ES-I3 (cell line): Measurements from ENCODE around the gene ARPC1B.
"Not testable (repeated sequence)": the region's sequence is repeated elsewhere in the genome, so short reads cannot be mapped to it uniquely, and the experiment has no call there.

Experiments used
- H3K36me3 ChIP-seq: 2 replicates; pipeline ENCODE4 v1.6.1; 2013; ENCODE audit warnings: mild to moderate bottlenecking, low read length, control low read depth, moderate library complexity; ENCODE audit not compliant: insufficient read depth
- H3K4me1 ChIP-seq: 2 replicates; pipeline ENCODE4 v1.6.1; 2013; ENCODE audit warnings: mild to moderate bottlenecking, control low read depth, low read length; ENCODE audit not compliant: insufficient read depth
- H3K9ac ChIP-seq: 2 replicates; pipeline ENCODE4 v1.6.1; 2013; ENCODE audit warnings: low read depth, mild to moderate bottlenecking, low read length, moderate library complexity
- H3K9me3 ChIP-seq: 2 replicates; pipeline ENCODE4 v1.6.1; 2013; ENCODE audit warnings: mild to moderate bottlenecking, low read length, moderate library complexity; ENCODE audit not compliant: control insufficient read depth, insufficient read depth

ARPC1B gene

DNA sequence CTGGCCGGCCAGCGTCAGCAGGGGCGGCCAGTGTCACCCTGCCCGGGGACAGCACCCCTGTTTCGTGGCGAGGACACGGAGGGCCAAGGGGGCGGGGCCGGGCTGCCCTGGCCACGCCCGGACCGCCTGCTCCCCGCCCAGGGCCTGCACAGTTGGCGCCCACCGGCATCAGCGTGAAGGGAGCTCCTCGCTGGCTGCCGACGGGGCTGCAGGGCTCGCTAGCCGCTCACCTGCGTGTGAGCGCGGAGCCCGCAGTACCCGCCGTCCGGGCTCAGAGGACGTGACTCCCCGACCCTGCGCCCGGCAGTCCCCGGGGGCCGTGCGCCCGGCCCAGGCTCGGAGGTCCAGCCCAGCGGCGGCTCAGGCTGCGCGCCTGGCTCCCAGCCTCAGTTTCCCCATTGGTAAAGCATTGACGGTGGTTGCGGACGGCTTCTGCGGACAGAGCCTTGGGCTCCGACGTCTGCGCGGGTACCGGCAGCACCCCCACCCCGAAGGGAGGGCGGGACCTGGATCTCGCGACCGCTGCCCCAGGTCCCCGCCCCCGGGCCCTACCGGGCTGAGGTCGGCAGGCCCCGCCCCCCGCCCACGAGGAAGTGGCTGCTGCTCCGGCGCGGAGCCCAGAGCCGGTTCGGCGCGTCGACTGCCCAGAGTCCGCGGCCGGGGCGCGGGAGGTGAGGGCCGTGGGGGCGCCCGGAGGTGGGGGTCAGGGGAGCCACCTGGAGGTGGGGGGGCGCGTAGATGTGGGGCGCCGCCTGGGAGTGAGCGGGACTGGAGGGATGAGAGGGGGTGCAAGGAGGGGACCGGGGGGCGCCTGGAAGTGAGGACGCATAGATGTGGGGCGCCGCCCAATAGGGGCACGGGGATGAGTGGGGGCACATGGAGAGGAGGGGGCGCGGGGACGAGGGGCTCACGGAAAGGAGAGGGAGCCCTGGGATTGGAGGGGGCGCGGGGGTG lies at the start of gene ARPC1B:
TSS of gene ARPC1B (plus strand) at position 620 of the 954 bp plus-strand sequence. CDS start 10,985 bp downstream, outside the sequence.
- Histone ChIP-seq H3K36me3 (no peaks in the 10 kb centered on the region), H3K9ac (peak within 1 kb of the TSS; percentile 99), H3K9me3 (no peaks in the 10 kb centered on the region), H3K4me1 (peaks cover 7% of the 10 kb centered on the region)

DNA sequence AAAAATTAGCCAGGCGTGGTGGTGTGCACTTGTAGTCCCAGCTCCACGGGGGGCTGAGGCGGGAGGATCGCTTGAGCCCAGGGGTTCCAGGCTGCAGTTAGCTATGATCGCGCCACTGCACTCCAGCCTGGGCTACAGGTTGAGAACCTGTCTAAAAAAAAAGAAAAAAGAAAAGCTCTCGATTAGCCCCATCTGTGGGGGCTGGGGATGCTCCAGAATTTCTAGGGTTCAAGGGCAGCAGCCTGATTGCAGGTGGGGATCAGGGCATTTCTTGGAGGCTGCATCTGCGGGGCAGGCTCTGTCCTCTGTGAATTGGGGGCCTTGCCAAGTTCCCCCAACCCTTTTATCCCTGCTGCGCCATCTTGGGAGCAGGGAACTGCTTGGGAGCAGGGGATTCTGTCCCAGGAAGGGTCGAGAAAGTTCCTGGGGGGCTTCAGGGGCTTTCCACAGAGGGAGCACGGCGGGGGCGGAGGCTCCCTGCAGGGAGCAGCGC lies 49.5 kb upstream of the ARPC1B start:
- peaks cover 8% of the 10 kb centered on the region for H3K4me1 ChIP-seq
- no peaks in the 10 kb centered on the region; the same call in 1 of the 2 replicates for H3K36me3 ChIP-seq
- H3K9ac ChIP-seq, result peak overlapping the region; percentile 78

DNA sequence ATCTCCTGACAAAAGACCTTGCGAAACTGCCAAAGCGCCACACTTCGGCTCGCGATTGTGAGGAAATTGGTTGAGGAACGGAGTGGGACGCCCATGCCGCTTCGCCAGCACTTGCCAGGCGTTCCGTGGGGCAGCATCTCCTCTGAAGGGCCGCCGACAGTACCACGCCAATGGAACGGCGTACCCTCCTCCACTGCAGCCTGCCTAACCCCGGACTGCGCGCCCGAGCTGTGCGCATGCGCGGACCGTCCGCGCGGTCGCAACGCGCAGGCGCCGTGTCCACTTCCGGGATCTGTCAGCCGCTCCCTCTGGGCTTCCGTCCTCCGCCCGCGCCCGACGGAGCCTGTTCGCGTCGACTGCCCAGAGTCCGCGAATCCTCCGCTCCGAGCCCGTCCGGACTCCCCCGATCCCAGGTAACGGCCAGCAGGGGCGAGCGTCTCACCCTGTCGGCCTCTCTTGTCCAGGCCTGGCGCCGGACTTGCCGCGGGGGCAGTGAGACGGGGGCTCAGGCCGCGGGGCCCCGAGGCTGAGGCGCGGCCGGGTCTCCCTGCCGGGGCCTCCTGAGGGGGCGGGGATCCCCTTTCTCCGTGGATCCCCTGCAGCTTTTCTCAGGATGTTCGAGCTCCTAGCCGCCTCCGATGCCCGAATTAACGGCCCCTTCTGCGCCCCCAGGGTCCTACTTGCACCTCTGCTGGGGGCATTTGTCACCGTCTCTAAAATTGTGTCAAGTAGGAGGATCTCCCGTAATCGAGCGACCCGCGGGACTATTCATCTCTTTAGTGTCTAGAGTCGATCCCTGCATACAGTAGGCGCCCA lies 48.7 kb upstream of the ARPC1B start, which contains the start of gene ARPC1A:
TSS of gene ARPC1A (plus strand) at position 307 of the 816 bp plus-strand sequence. CDS start 7,456 bp downstream, outside the sequence.
- Histone ChIP-seq H3K9ac (peak within 1 kb of the TSS; percentile 78), H3K36me3 (no peaks in the 10 kb centered on the region; the same call in 1 of the 2 replicates), H3K4me1 (peaks cover under 1% of the 10 kb centered on the region; the same call in 1 of the 2 replicates), H3K9me3 (no peaks in the 10 kb centered on the region)

More for the DNA sequence above, 49.5 kb upstream of the ARPC1B start:
- no peaks in the 10 kb centered on the region for H3K9me3 ChIP-seq

DNA sequence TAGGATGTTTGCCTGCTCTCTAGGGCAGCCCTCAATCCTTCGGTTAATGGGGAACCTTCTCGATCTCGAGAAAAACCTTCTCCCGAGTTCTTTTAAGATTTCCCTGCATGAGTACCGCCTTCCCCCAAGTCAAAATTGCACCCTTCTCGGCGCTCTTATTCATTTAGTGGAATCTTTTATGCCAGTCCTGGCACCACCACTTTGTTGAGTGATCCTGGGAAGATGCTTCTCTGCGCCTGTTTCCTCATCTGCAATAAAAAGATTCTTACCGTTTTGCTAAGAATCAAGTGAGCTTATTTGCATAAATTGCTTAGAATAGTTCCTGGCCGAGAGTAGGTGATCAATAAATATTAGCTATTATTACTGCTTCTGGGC lies 48.1 kb upstream of the ARPC1B start:
- no peaks in the 10 kb centered on the region for H3K4me1 ChIP-seq
- H3K9ac ChIP-seq, result peak overlapping the region; percentile 78
- no peaks in the 10 kb centered on the region for H3K9me3 ChIP-seq
- H3K36me3 ChIP-seq, result no peaks in the 10 kb centered on the region; the same call in 1 of the 2 replicates

DNA sequence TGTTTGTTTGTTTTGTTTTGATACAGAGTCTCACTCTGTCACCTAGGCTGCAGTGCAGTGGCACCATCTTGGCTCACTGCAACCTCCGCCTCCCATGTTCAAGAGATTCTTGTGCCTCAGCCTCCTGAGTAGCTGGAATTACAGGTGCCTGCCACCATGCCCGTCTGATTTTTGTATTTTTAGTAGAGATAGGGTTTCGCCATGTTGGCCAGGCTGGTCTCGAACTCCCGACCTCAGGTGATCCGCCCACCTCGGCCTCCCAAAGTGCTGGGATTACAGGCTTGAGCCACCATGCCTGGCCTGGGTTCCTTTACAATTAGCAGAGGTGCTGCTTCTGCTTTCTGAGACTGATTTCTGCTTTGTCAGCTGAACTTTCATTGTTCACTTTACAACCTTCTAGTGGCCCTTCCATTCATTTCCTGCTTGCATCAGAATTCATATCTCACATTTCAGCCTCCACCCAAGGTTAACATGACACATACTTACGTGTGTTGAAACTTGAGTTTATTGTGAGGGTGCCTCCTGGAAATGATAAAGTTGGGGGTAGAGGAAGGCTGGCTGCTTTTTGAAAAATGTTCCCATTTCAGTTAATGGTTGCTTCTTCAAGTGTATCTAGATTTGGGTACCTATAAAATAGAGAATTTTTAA lies 44.1 kb upstream of the ARPC1B start:
- not testable (repeated sequence) for H3K9me3 ChIP-seq, H3K9ac ChIP-seq, H3K4me1 ChIP-seq, H3K36me3 ChIP-seq

DNA sequence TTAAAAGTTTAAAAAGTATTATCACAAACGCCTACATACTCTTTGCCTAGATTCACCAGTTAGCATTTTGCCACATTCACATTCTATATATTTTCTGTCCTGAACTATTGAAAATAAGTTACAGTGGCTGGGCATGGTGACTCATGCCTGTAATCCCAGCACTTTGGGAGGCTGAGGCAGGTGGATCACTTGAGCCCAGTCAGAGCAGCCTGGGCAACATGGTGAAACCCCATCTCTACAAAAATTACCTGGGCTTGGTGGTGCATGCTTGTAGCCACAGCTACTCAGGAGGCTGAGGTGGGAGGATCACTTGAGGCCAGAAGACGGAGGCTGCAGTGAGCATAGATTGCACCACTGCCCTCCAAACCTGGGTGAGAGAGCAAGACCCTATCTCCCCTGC lies 43.5 kb upstream of the ARPC1B start:
- no peaks in the 10 kb centered on the region for H3K4me1 ChIP-seq
- H3K9me3 ChIP-seq, result no peaks in the 10 kb centered on the region
- no peaks in the 10 kb centered on the region; the same call in 1 of the 2 replicates for H3K36me3 ChIP-seq
- no peak overlapping the region for H3K9ac ChIP-seq

DNA sequence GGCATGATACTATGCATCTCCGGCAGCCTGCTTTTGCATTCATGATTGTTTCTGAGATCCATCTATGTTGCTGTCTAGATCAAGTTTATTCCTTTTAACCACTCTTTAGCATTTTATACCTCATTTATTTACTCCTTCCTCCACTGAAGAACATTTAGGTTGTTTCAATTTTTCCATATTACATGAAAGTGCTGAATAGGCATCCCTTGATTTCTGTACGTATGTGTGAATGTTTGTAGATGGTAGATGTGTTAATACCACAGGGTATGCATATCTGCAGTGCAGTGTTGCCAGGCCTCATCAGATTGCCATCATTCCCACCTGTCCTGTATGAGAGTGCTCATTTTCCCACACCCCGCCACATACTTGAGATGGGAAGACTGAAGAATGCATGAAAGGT lies 34.9 kb upstream of the ARPC1B start:
- Histone ChIP-seq H3K9me3 (no peaks in the 10 kb centered on the region), H3K4me1 (no peaks in the 10 kb centered on the region), H3K36me3 (peaks cover 9% of the 10 kb centered on the region), H3K9ac (no peak overlapping the region)

DNA sequence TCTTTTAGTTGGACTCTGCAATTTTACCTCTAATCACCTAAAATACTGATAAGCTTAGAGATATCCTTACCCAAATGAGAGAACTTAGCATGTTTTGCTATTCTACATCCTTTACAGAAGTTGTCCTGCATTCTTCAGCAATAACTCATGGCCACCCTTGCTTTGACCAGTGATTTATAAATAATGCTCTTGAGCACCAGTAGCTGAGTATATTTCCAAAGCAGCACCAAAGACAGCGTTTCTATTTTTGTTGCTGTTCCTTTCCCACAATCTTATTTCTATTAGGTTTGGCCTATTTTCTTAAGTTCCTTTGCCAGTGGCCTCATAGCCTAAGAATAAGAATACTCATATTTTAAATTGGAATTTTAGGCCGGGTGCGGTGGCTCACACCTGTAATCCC lies 33.9 kb upstream of the ARPC1B start:
- Histone ChIP-seq H3K9me3 (no peaks in the 10 kb centered on the region), H3K9ac (no peak overlapping the region), H3K36me3 (peaks cover 9% of the 10 kb centered on the region), H3K4me1 (no peaks in the 10 kb centered on the region)

DNA sequence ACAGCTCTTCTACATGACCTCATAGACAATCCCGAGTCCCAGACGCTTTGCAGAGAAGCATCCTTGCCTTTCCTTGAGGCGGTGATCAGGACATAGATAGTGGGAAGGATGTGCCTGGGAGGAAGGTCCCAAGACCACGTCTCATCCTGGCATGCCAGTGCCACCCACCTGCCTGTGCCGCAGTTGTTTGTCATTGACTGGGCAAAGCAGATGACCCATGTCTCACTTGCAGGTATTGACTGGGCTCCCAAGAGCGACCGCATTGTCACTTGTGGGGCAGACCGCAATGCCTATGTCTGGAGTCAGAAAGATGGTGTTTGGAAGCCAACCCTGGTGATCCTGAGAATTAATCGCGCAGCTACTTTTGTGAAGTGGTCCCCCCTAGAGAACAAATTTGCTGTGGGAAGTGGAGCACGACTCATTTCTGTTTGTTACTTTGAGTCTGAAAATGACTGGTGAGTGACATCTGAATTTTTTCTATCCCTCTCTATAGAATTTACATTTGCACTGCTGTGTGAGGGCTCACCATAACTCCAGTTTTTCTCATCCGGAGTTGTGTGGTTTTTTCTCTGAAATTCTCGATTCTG lies 30.4 kb upstream of the ARPC1B start:
- no peaks in the 10 kb centered on the region for H3K4me1 ChIP-seq
- no peaks in the 10 kb centered on the region for H3K9me3 ChIP-seq
- H3K36me3 ChIP-seq, result peaks cover 15% of the 10 kb centered on the region
- no peak overlapping the region for H3K9ac ChIP-seq

DNA sequence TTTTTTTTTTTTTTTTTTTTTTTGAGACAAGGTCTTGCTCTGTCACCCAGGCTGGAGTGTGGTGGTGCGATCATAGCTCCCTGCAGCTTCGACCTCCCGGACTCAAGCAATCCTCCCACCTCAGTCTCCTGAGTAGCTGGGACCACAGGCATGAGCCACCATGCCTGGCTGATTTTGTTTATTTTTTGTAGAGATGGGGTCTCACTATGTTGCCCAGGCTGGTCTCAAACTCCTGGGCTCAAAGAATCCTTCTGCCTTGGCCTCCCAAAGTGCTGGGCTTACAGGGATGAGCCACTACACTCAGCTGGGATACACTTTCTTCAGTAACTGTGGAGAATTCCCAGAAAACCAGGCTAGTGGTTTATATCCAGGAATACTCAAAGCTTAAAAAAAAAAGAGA lies 23.9 kb upstream of the ARPC1B start:
- not testable (repeated sequence) for H3K4me1 ChIP-seq, H3K9me3 ChIP-seq, H3K9ac ChIP-seq
- H3K36me3 ChIP-seq, result peaks cover 21% of the 10 kb centered on the region

DNA sequence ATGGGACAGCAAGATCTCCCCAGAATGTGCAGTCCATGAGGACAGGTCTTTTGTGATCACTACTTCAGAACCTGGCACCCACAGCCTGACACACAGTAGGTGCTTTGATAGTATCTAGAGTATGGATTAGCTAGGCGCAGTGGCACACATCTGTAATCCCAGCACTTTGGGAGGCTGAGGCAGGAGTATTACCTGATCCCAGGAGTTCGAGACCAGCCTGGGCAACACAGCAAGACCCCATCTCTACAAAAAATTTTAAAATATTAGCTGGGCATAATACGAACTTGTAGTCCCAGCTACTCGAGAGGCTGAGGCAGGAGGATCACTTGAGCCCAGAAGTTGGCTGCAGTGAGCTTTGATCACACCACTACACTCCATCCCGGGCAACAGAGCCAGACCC lies 22.3 kb upstream of the ARPC1B start:
- H3K36me3 ChIP-seq, result peaks cover 25% of the 10 kb centered on the region
- H3K9ac ChIP-seq, result no peak overlapping the region
- no peaks in the 10 kb centered on the region for H3K4me1 ChIP-seq
- H3K9me3 ChIP-seq, result no peaks in the 10 kb centered on the region

DNA sequence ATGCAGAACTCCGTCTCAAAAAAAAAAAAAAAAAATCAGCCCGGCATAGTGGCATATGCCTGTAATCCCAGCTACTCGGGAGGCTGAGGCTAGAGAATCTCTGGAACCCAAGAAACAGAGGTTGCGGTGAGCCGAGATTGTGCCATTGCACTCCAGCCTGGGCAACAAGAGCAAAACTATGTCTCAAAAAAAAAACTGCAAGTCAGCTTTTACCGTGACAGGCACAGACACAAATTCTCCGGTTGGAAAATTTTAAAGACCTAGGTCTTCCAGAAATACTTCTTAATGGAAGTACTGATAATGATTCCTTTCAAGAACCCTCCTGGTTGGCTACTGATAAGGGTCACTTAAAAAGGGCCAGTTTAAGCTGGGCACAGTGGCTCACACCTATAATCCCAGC lies 19.4 kb upstream of the ARPC1B start:
- Histone ChIP-seq H3K36me3 (peaks cover 21% of the 10 kb centered on the region), H3K9me3 (no peaks in the 10 kb centered on the region)

DNA sequence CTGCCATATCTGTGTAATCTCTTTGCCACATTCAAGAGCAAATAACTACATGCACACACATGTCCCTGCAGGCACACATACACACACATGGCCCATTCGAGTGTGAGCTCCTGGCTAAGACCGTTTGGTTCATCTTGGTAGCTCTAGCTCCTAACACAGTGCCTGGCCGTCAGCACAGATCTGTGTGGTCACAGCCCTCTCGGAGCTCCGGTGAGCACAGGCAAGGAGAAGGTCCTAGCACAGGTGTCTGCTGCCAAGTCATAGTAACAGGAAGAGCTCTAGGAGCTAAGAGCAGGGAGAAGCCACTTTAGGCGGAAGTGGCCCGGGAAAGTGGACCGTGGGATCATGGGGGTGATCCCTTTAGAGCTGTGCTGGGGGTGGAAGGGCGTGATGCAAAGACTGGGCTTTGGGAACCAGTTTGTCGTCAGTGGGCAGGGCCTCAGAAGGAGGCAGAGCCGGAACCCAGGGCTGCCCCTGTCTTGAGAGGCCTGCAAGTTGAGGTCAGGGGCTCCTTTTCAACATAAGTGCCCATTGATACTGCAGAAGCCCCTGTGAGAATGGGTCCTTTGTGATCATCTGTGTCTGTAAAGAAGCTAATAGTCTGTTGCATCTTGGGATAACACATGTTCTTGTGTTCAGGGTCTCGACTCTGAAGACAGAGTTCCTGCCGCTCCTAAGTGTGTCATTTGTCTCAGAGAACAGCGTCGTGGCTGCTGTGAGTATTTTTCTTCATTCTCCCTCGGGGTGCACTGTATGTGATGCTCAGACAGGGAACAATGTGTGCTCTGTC lies 16.6 kb upstream of the ARPC1B start:
- Histone ChIP-seq H3K9me3 (no peaks in the 10 kb centered on the region), H3K4me1 (0 out of 2 replicates have a peak, but pooled peaks cover 4% of the 10 kb centered on the region), H3K36me3 (peaks cover 15% of the 10 kb centered on the region), H3K9ac (no peak overlapping the region)

More for the DNA sequence above, 19.4 kb upstream of the ARPC1B start:
- Histone ChIP-seq H3K4me1 (0 out of 2 replicates have a peak, but pooled peaks cover 4% of the 10 kb centered on the region), H3K9ac (no peak overlapping the region)
